Effector memory CD4-positive, alpha-beta T cell (primary cell): ENCODE results near the gene CENPK.
"Not testable (repeated sequence)": the region's sequence is repeated elsewhere in the genome, so short reads cannot be mapped to it uniquely, and the experiment has no call there.

Experiments
- DNase-seq, 3 donors: peaks; one replicate each; pipeline ENCODE4 v3.0.0-alpha.2; 2020
- H3K27ac ChIP-seq: 2 replicates; pipeline ENCODE4 v1.7.0; 2013; ENCODE audit warnings: mild to moderate bottlenecking, low read length, moderate library complexity; ENCODE audit not compliant: insufficient read depth, poor library complexity, severe bottlenecking
- H3K27me3 ChIP-seq: replicated peaks from 2 replicates; pipeline ENCODE4 v1.7.0; 2013; ENCODE audit warnings: mild to moderate bottlenecking, low read length; ENCODE audit not compliant: insufficient read depth, control insufficient read depth, poor library complexity, severe bottlenecking
- H3K36me3 ChIP-seq: 2 replicates; pipeline ENCODE4 v1.7.0; 2013; ENCODE audit warnings: mild to moderate bottlenecking, low read length, moderate library complexity; ENCODE audit not compliant: control insufficient read depth, insufficient read depth
- H3K4me1 ChIP-seq: 2 replicates; pipeline ENCODE4 v1.7.0; 2013; ENCODE audit warnings: low read length, mild to moderate bottlenecking; ENCODE audit not compliant: control insufficient read depth, insufficient read depth, poor library complexity, severe bottlenecking
- H3K4me3 ChIP-seq: 2 replicates; pipeline ENCODE4 v1.7.0; 2013; ENCODE audit warnings: low read length, low read depth, mild to moderate bottlenecking; ENCODE audit not compliant: insufficient read depth, poor library complexity, severe bottlenecking
- H3K9me3 ChIP-seq: 2 replicates; pipeline ENCODE4 v1.7.0; 2013; ENCODE audit warnings: mild to moderate bottlenecking, low read length, moderate library complexity; ENCODE audit not compliant: control insufficient read depth
- total RNA-seq, 3 donors: gene quantifications; one replicate each; lab custom pipeline; 2026; lab: John Stamatoyannopoulos, UW

Gene CENPK
- total RNA-seq: 7.3 to 16.3 (median 13.2) reads per million in 3 donors

GRCh38 chr5:65562731-65563701 is at the start of gene CENPK, which contains the start of gene PPWD1:
Gene CENPK, minus strand, starts transcription at chr5:65563168. Its CDS starts 8,261 bp downstream, at chr5:65554907.
Gene PPWD1, plus strand, starts transcription at chr5:65563296. Its CDS starts 15 bp downstream, at chr5:65563311.
- Histone ChIP-seq H3K36me3 (peaks cover 4% of the 10 kb centered on the region), H3K27me3 (no peaks in the 10 kb centered on the region), H3K4me1 (no peaks in the 10 kb centered on the region), H3K4me3 (peak within 1 kb of the TSS; percentile 85), H3K27ac (peak within 1 kb of the TSS; percentile 92), H3K9me3 (no peaks in the 10 kb centered on the region)
- DNase-seq: peak; percentile 90 to 92 (median 91)

- Histone ChIP-seq H3K4me1 (no peaks in the 10 kb centered on the region), H3K4me3 (no peak overlapping the region), H3K9me3 (no peaks in the 10 kb centered on the region), H3K36me3 (peaks cover 63% of the 10 kb centered on the region), H3K27ac (no peak overlapping the region), H3K27me3 (no peaks in the 10 kb centered on the region)
- DNase-seq: no peak
Measured at GRCh38 chr5:65612298-65612907, 49.4 kb upstream of the CENPK start.

DNA sequence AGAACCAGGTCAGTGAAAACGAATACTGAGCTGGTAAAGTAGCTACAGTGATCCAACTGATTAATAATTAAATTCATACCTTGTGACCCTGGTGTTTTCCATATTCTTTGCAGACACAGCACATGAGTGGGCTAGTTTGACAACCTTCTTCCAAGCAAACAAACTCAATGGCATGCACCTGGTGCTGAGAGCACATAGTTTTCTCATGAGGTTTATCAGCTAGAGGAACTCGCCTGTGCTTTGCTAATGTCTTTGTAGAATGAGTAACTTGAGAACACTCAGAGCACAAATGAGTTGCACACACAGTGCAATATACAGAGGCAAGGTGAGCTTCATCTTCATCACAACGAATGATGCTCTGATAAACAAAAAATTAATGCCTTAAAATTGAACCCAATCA is 48.6 kb upstream of the CENPK start:
- Histone ChIP-seq H3K4me1 (no peaks in the 10 kb centered on the region), H3K4me3 (no peak overlapping the region), H3K36me3 (peaks cover 68% of the 10 kb centered on the region), H3K9me3 (no peaks in the 10 kb centered on the region), H3K27ac (no peak overlapping the region), H3K27me3 (no peaks in the 10 kb centered on the region)
- no peak for DNase-seq

GRCh38 chr5:65601761-65602160 is 38.8 kb upstream of the CENPK start:
- peaks cover 45% of the 10 kb centered on the region for H3K36me3 ChIP-seq
- not testable (repeated sequence) for DNase-seq, H3K4me3 ChIP-seq, H3K27ac ChIP-seq, H3K9me3 ChIP-seq, H3K27me3 ChIP-seq, H3K4me1 ChIP-seq

GRCh38 chr5:65588694-65589093 is 25.7 kb upstream of the CENPK start:
- H3K36me3 ChIP-seq: peaks cover 67% of the 10 kb centered on the region
- H3K9me3 ChIP-seq: no peaks in the 10 kb centered on the region
- H3K27me3 ChIP-seq: no peaks in the 10 kb centered on the region
- H3K4me1 ChIP-seq: no peaks in the 10 kb centered on the region
- H3K27ac ChIP-seq: no peak overlapping the region
- no peak for DNase-seq
- H3K4me3 ChIP-seq: no peak overlapping the region

- Histone ChIP-seq H3K4me1 (no peaks in the 10 kb centered on the region), H3K36me3 (peaks cover 55% of the 10 kb centered on the region), H3K27me3 (no peaks in the 10 kb centered on the region), H3K27ac (no peak overlapping the region), H3K4me3 (no peak overlapping the region), H3K9me3 (no peaks in the 10 kb centered on the region)
- DNase-seq: no peak
Measured at GRCh38 chr5:65577141-65577540, 14.2 kb upstream of the CENPK start.

GRCh38 chr5:65570598-65571226 is 7.7 kb upstream of the CENPK start:
- no peak for DNase-seq
- Histone ChIP-seq H3K36me3 (peaks cover 34% of the 10 kb centered on the region), H3K9me3 (no peaks in the 10 kb centered on the region), H3K27ac (no peak overlapping the region), H3K4me3 (no peak overlapping the region), H3K4me1 (no peaks in the 10 kb centered on the region), H3K27me3 (no peaks in the 10 kb centered on the region)

DNA sequence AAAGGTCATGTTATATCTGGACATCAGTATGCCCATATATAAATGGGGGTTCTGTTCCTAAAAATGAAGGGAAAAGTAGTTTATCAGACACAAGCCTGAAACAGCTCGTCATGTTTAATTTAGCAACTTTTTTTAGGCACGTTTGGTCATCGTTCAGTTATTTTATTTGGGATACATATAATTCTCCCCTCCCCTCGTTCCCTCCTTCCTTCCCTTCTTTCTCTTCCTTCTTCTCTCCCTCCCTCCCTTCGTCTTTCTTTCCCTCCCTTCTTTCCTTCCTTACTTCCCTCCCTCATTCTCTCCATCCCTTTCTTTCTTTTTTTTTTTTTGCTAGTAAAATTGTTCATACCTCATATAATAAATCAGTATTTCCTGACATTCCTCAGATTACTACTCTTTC is 3.5 kb upstream of the CENPK start:
- Histone ChIP-seq H3K4me3 (no peak overlapping the region), H3K9me3 (no peaks in the 10 kb centered on the region), H3K36me3 (peaks cover 10% of the 10 kb centered on the region), H3K27me3 (no peaks in the 10 kb centered on the region), H3K27ac (no peak overlapping the region), H3K4me1 (no peaks in the 10 kb centered on the region)
- no peak for DNase-seq

- DNase-seq: no peak
- peak overlapping the region; percentile 92 for H3K27ac ChIP-seq
- no peaks in the 10 kb centered on the region for H3K9me3 ChIP-seq
- H3K4me3 ChIP-seq: peak overlapping the region; percentile 85
- H3K27me3 ChIP-seq: no peaks in the 10 kb centered on the region
- no peaks in the 10 kb centered on the region for H3K4me1 ChIP-seq
- H3K36me3 ChIP-seq: peaks cover 7% of the 10 kb centered on the region
Measured at GRCh38 chr5:65563777-65564176, 809 bp upstream of the CENPK start.
